SK-N-SH (cell line): ENCODE results near the gene PRKACA. TPM values are rescaled to one million over a fixed set of nuclear protein-coding genes. Genes with fewer than 3 reads are reported as not detected.

ENCODE experiments used
- CTCF ChIA-PET: fragments of 300-600, 350-600 bp; formaldehyde crosslinking; extraction: SDS; loops from one replicate; lab custom pipeline; 2021; lab: Yijun Ruan, JAX
- POLR2A ChIA-PET: fragments of 350-600 bp; sonication (Branson Sonifier 250); formaldehyde crosslinking; extraction: SDS; loops from one replicate; lab custom pipeline; 2020; ENCODE audit warnings: antibody characterized with exemption, inconsistent platforms; lab: Yijun Ruan, JAX
- DNase-seq: peaks from one replicate; pipeline ENCODE4 v3.0.0; 2012
- H2AFZ ChIP-seq: fragments of 200-600 bp; sonication (generic); 2 replicates; pipeline ENCODE4 v1.8.1; 2016; ENCODE audit warnings: antibody characterized with exemption, mild to moderate bottlenecking, low read depth
- H3F3A ChIP-seq: fragments of 200-600 bp; sonication (generic); replicated peaks from 2 replicates; pipeline ENCODE3; 2016; ENCODE audit warnings: antibody characterized with exemption, mild to moderate bottlenecking; ENCODE audit not compliant: insufficient read depth
- H3K27ac ChIP-seq, 2 experiments: fragments of 200-500 bp in 1 of 2; fragments of 200-600 bp in 1 of 2; sonication (Bioruptor generic) in 1 of 2; sonication (generic), shearing (Covaris generic) in 1 of 2; 2 replicates each; pipeline versions ENCODE4 v1.5.1 to v1.6.1; 2014 to 2016; ENCODE audit warnings: low read depth in 2 of 2, inconsistent platforms in 1 of 2, low read length in 1 of 2, mild to moderate bottlenecking in 1 of 2, mixed read lengths in 1 of 2
- H3K27me3 ChIP-seq: fragments of 200-600 bp; sonication (generic), shearing (Covaris generic); 2 replicates; pipeline ENCODE4 v1.6.1; 2016; ENCODE audit warnings: mixed run types; ENCODE audit not compliant: insufficient read depth
- H3K36me3 ChIP-seq, 2 experiments: fragments of 200-500 bp in 1 of 2; fragments of 200-600 bp in 1 of 2; sonication (Bioruptor generic) in 1 of 2; sonication (generic) in 1 of 2; replicated peaks in 1 of 2; 2 replicates each; pipeline versions ENCODE3 to v1.5.1; 2014 to 2016; ENCODE audit warnings: low read length in 1 of 2, mild to moderate bottlenecking in 1 of 2; ENCODE audit not compliant: insufficient read depth in 2 of 2, control insufficient read depth in 1 of 2
- H3K4me1 ChIP-seq, 2 experiments: fragments of 200-500 bp in 1 of 2; fragments of 200-600 bp in 1 of 2; sonication (Bioruptor generic) in 1 of 2; sonication (generic), shearing (Covaris generic) in 1 of 2; 2 replicates each; pipeline versions ENCODE4 v1.5.1 to v1.6.1; 2014 to 2016; ENCODE audit warnings: low read depth in 1 of 2, low read length in 1 of 2, mixed run types in 1 of 2; ENCODE audit not compliant: insufficient read depth in 2 of 2, control insufficient read depth in 1 of 2
- H3K4me2 ChIP-seq: fragments of 200-600 bp; sonication (generic), shearing (Covaris generic); 2 replicates; pipeline ENCODE4 v1.6.1; 2017; ENCODE audit warnings: mixed run types
- H3K4me3 ChIP-seq, 2 experiments: fragments of 200-500 bp in 1 of 2; fragments of 200-600 bp in 1 of 2; sonication (Bioruptor generic) in 1 of 2; sonication (generic), shearing (Covaris generic) in 1 of 2; 2 replicates each; pipeline versions ENCODE4 v1.5.1 to v1.8.1; 2014 to 2016; ENCODE audit warnings: low read depth in 2 of 2, inconsistent platforms in 1 of 2, low read length in 1 of 2, mild to moderate bottlenecking in 1 of 2, mixed read lengths in 1 of 2, moderate library complexity in 1 of 2
- H3K79me2 ChIP-seq: fragments of 200-600 bp; sonication (generic); 2 replicates; pipeline ENCODE4 v1.8.1; 2017; ENCODE audit warnings: mild to moderate bottlenecking; ENCODE audit not compliant: insufficient read depth
- H3K9ac ChIP-seq: fragments of 200-600 bp; sonication (generic); 2 replicates; pipeline ENCODE4 v1.6.1; 2017; ENCODE audit warnings: mixed run types
- H3K9me2 ChIP-seq: fragments of 200-600 bp; sonication (generic); 2 replicates; pipeline ENCODE4 v1.6.1; 2017; ENCODE audit warnings: mixed run types
- H3K9me3 ChIP-seq: fragments of 200-600 bp; sonication (generic); 2 replicates; pipeline ENCODE4 v1.6.1; 2017; ENCODE audit warnings: mixed run types, mild to moderate bottlenecking, moderate library complexity
- H4K20me1 ChIP-seq: fragments of 200-600 bp; sonication (generic); 2 replicates; pipeline ENCODE4 v1.6.1; 2017; ENCODE audit warnings: mild to moderate bottlenecking, mixed run types; ENCODE audit not compliant: insufficient read depth
- CTCF ChIP-seq: fragments of 200-600 bp; sonication (generic); IDR thresholded peaks from 2 replicates; pipeline ENCODE4 v1.6.1; 2017; ENCODE audit warnings: antibody characterized with exemption, mild to moderate bottlenecking, moderate library complexity
- EZH2phosphoT487 ChIP-seq: fragments of 200-600 bp; sonication (generic); IDR thresholded peaks from 2 replicates; pipeline ENCODE4 v1.6.1; 2017; ENCODE audit warnings: low read depth, mixed run types, mild to moderate bottlenecking, antibody characterized with exemption, moderate library complexity, borderline replicate concordance
- FOSL2 ChIP-seq: IDR thresholded peaks from 2 replicates; pipeline ENCODE4 v1.4.0; 2012; ENCODE audit warnings: low read depth, mild to moderate bottlenecking, moderate library complexity, borderline replicate concordance
- FOXJ3 ChIP-seq: sonication (generic); formaldehyde crosslinking; IDR thresholded peaks from 2 replicates; pipeline ENCODE4 v1.5.1; 2020; ENCODE audit warnings: mild to moderate bottlenecking, missing genetic modification reagents
- GATA2 ChIP-seq: sonication (generic); formaldehyde crosslinking; IDR thresholded peaks from 2 replicates; pipeline ENCODE4 v1.5.0; 2020; ENCODE audit warnings: mild to moderate bottlenecking, missing genetic modification reagents
- IRF3 ChIP-seq: fragments of 150-350 bp; IDR thresholded peaks from 2 replicates; pipeline ENCODE4 v1.6.1; 2016; ENCODE audit warnings: mild to moderate bottlenecking, low read depth, low read length
- NFIC ChIP-seq: IDR thresholded peaks from 2 replicates; pipeline ENCODE4 v1.4.0; 2012; ENCODE audit warnings: borderline replicate concordance
- NRF1 ChIP-seq: IDR thresholded peaks from 2 replicates; pipeline ENCODE4 v1.6.1; 2012; ENCODE audit warnings: low read depth, mild to moderate bottlenecking, low read length
- PBX3 ChIP-seq: IDR thresholded peaks from 2 replicates; pipeline ENCODE4; 2012
- REST ChIP-seq: IDR thresholded peaks from 2 replicates; pipeline ENCODE4 v1.6.1; 2012; ENCODE audit warnings: mild to moderate bottlenecking, low read depth, low read length, moderate library complexity
- RXRA ChIP-seq: IDR thresholded peaks from 2 replicates; pipeline ENCODE4 v1.4.0; 2012; ENCODE audit warnings: low read depth, mild to moderate bottlenecking, borderline replicate concordance
- SIN3A ChIP-seq: IDR thresholded peaks from 2 replicates; pipeline ENCODE4 v1.6.1; 2012; ENCODE audit warnings: low read depth, mild to moderate bottlenecking, low read length, moderate library complexity, borderline replicate concordance
- SMC3 ChIP-seq: IDR thresholded peaks from 2 replicates; pipeline ENCODE4 v1.6.1; 2012; ENCODE audit warnings: low read depth, low read length, improper control_type of control experiment
- TAF1 ChIP-seq: IDR thresholded peaks from 2 replicates; pipeline ENCODE4 v1.6.1; 2012; ENCODE audit warnings: low read depth, mild to moderate bottlenecking, low read length, moderate library complexity, borderline replicate concordance
- TCF12 ChIP-seq: IDR thresholded peaks from 2 replicates; pipeline ENCODE4 v1.4.0; 2012
- TEAD4 ChIP-seq: IDR thresholded peaks from 2 replicates; pipeline ENCODE4 v1.4.0; 2012; ENCODE audit warnings: mild to moderate bottlenecking, borderline replicate concordance; ENCODE audit not compliant: insufficient read depth
- USF1 ChIP-seq: IDR thresholded peaks from 2 replicates; pipeline ENCODE4 v1.4.0; 2012; ENCODE audit warnings: low read depth, borderline replicate concordance
- USF2 ChIP-seq: fragments of 150-350 bp; IDR thresholded peaks from 2 replicates; pipeline ENCODE4 v1.6.1; 2017; ENCODE audit warnings: antibody characterized with exemption, low read length, low read depth, borderline replicate concordance
- YY1 ChIP-seq: IDR thresholded peaks from 2 replicates; pipeline ENCODE4 v1.4.0; 2012; ENCODE audit warnings: low read depth, mild to moderate bottlenecking
- ZBTB33 ChIP-seq: IDR thresholded peaks from 2 replicates; pipeline ENCODE4 v1.4.0; 2012; ENCODE audit warnings: low read depth, borderline replicate concordance
- WGBS: methylation state at CpG from one replicate; pipeline ENCODE4 v1.1.6; 2017; ENCODE audit warnings: low lambda C conversion rate; 5-methylcytosine and 5-hydroxymethylcytosine counted together
- polyA plus RNA-seq, 3 experiments: library from polyadenylated mRNA; depleted of rRNA; stranded (reverse); fragments of >200 nt; gene quantifications; 2 replicates each; pipeline ENCODE4 v1.2.3, GENCODE V29; 2012

The PRKACA gene
- polyA plus RNA-seq, 1 of the 3 experiments (the other 2 are of a cell fraction), result 48.4 TPM

GRCh38 chr19:14110650-14111049 lies 6.9 kb downstream of the PRKACA start:
- no peaks in the 10 kb centered on the region for H3K9me2 ChIP-seq
- CTCF ChIA-PET, result interaction anchor here (0.9 to 1.3 kb wide), 3 partner anchors 26 to 38 kb away, joined by 3 read pairs; partner anchors contain the start of genes ASF1B and MISP3
- no peaks in the 10 kb centered on the region for H3K27me3 ChIP-seq
- no peaks in the 10 kb centered on the region for H4K20me1 ChIP-seq
- no peak overlapping the region for H3K4me2 ChIP-seq
- no peak overlapping the region for H3K27ac ChIP-seq
- 83% methylated on average over 2 of the region's 2 CpGs for WGBS
- peaks cover 39% of the 10 kb centered on the region; the same call in 1 of the 2 replicates for H3K79me2 ChIP-seq
- H3K4me3 ChIP-seq, result no peak overlapping the region
- no peaks in the 10 kb centered on the region for H3K9me3 ChIP-seq
- H3K9ac ChIP-seq, result no peak overlapping the region
- H3K36me3 ChIP-seq, result no peaks in the 10 kb centered on the region
- no peaks in the 10 kb centered on the region for H3F3A ChIP-seq
- no peak overlapping the region for H2AFZ ChIP-seq
- DNase-seq, result no peak
- peaks cover 0 to under 1% of the 10 kb centered on the region in 2 experiments; a peak in 2 of 4 replicates for H3K4me1 ChIP-seq
- TF ChIP-seq TEAD4 (no peak), USF2 (no peak), GATA2 (CRISPR knock-in tag) (no peak), SIN3A (no peak), EZH2phosphoT487 (no peak), REST (no peak), USF1 (no peak), YY1 (no peak), NFIC (no peak), ZBTB33 (no peak), TCF12 (no peak), SMC3 (no peak), PBX3 (no peak), NRF1 (no peak), RXRA (no peak), TAF1 (no peak), FOXJ3 (CRISPR knock-in tag) (no peak), FOSL2 (no peak), CTCF (no peak), IRF3 (no peak)
- POLR2A ChIA-PET, result no interaction called here
